ENCODE data around the gene ZSWIM1. TPM values are rescaled to one million over a fixed set of nuclear protein-coding genes. Genes with fewer than 3 reads are reported as not detected.
"Not testable (repeated sequence)": the region's sequence is repeated elsewhere in the genome, so short reads cannot be mapped to it uniquely, and the experiment has no call there.

Gene ZSWIM1
- total and polyA plus RNA-seq, 3 donors from 2014 or later, result 11.4 to 24.5 (median 24.0) TPM

DNA sequence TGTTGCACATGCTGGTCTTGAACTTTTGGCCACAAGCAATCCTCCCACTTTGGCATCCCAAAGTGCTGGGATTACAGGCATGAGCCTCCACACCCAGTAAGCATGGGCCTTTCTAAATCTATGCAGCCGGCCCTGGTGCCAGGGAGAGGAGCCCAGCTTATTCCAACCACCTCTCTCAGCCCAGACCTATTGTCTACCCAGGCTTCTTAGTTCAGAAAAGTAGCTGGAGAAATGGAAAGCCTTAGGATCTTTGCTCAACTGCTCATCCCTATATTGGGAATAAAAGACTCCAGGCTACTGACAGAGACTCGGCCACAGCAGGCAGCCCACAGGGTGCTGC lies 45.7 kb downstream of the ZSWIM1 start:
- H3K27ac ChIP-seq, result peak overlapping the region in 1 of 2 donors; percentile 6
- intact Hi-C loops (cut with DNase I; ENCODE audit: low total_unique reads), result no loop called here
- no peaks in the 10 kb centered on the region for H3K9me3 ChIP-seq
- H3K27me3 ChIP-seq, result no peaks in the 10 kb centered on the region
- no peak for TF ChIP-seq POLR2A (IDR thresholded peaks at IDR 0.05)
- TF ChIP-seq, protein P1, sequence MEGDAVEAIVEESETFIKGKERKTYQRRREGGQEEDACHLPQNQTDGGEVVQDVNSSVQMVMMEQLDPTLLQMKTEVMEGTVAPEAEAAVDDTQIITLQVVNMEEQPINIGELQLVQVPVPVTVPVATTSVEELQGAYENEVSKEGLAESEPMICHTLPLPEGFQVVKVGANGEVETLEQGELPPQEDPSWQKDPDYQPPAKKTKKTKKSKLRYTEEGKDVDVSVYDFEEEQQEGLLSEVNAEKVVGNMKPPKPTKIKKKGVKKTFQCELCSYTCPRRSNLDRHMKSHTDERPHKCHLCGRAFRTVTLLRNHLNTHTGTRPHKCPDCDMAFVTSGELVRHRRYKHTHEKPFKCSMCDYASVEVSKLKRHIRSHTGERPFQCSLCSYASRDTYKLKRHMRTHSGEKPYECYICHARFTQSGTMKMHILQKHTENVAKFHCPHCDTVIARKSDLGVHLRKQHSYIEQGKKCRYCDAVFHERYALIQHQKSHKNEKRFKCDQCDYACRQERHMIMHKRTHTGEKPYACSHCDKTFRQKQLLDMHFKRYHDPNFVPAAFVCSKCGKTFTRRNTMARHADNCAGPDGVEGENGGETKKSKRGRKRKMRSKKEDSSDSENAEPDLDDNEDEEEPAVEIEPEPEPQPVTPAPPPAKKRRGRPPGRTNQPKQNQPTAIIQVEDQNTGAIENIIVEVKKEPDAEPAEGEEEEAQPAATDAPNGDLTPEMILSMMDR (IDR thresholded peaks at IDR 0.05), result no peak
- peaks cover 28% of the 10 kb centered on the region for H3K4me1 ChIP-seq
- no peak overlapping the region for H3K4me3 ChIP-seq
- H3K36me3 ChIP-seq (ENCODE audit: low read depth, missing control alignments), result no peaks in the 10 kb centered on the region
- 75 to 79% methylated on average over 2 of the region's 2 CpGs for WGBS, 2 donors
- DNase-seq, result no peak

DNA sequence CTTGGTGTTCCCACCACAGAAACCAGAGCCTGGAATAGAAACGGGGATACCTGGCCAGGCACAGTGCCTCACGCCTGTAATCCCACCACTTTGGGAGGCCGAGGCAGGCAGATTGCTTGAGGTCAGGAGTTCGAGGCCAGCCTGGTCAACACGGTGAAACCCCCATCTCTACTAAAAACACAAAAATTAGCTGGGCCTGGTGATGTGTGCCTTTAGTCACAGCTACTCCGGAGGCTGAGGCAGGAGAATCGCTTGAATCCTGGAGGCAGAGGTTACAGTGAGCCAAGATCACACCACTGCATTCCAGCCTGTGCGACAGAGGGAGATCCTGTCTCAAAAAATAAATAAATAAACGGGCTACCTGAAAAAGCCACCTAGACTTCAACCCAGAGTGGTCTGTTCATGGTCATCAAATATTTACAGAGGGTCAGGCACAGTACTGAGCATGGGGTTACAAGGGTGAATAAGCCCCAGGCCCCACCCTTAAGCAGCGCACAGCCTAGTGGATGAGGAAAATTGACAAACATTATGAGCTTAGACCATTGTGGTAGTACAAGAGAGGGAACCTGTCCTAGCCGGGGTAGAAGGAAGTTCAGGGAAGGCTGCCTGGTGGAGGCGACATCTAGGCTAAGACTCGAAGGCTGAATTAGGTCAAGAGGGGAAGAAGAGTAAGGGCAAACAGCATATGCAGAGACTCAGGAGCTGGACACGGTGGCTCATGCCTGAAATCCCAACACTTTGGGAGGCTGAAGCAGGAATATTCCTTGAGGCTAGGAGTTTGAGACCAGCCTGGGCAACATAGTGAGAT lies 46.2 kb downstream of the ZSWIM1 start:
- Histone ChIP-seq H3K4me1 (peaks cover 26% of the 10 kb centered on the region), H3K9me3 (no peaks in the 10 kb centered on the region), H3K4me3 (no peak overlapping the region), H3K27me3 (no peaks in the 10 kb centered on the region), H3K36me3 (ENCODE audit: low read depth, missing control alignments) (no peaks in the 10 kb centered on the region), H3K27ac (peak overlapping the region in 1 of 2 donors; percentile 13)
- intact Hi-C loops (cut with DNase I; ENCODE audit: low total_unique reads), result no loop called here
- 75 to 79% methylated on average over 14 of the region's 14 CpGs for WGBS, 2 donors
- TF ChIP-seq, protein P1 (IDR thresholded peaks at IDR 0.05), result no peak
- TF ChIP-seq POLR2A (IDR thresholded peaks at IDR 0.05), result no peak
- DNase-seq, result no peak

DNA sequence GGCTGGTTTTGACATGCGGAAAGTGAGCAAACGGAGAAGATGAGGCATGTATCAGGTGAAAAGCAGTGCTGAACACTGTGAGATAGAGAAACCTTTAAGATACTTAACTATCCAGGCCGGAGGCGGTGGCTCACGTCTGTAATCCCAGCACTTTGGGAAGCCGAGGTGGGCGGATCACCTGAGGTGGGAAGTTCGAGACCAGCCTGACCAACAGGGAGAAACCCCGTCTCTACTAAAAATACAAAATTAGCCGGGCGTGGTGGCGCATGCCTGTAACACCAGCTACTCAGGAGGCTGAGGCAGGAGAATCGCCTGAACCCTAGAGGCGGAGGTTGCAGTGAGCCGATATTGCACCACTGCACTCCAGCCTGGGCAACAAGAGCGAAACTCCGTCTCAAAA lies 50.7 kb downstream of the ZSWIM1 start:
- H3K27me3 ChIP-seq; H3K4me3 ChIP-seq; H3K9me3 ChIP-seq; H3K27ac ChIP-seq; intact Hi-C loops (cut with DNase I; ENCODE audit: low total_unique reads); DNase-seq; H3K36me3 ChIP-seq (ENCODE audit: low read depth, missing control alignments): not testable (repeated sequence)
- 71 to 74% methylated on average over 16 to 17 of the region's 17 CpGs for WGBS, 2 donors
- peaks cover 14% of the 10 kb centered on the region for H3K4me1 ChIP-seq

DNA sequence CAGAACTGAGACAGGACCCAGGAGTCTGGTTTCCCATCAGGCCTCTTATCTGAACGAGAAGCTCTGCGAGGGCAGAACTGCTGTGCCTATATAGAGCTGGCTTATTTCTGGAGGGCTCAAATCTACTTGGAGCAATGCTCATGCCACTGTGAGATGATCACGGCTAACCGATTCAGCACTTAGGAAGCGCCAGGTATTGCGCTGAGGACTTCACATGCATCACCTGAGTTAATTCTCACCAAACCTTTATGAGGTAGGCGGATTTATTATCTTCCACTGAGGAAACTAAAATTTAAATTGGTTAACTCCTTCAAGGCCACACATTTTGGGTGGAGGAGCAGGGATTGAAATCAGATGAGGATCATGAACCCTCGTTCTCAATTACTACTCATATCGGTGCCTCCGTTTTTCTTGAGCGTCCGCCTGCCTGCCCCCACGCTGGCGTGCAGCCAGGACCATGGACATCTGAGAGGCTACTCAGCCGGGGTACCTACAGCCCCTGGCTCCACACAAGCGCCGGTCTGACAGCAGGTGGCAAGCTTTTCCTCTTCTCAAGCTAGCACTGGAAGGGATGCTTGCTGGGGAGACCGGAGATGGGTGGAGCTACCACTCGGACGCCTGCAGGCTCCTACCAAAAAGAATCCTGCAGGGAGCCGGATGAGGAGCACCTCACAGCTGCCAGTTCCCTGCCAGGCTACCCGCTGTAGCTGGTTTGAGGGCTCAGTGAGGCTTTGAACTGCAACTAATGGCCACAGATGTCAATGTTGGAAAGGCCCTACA lies 52.4 kb downstream of the ZSWIM1 start:
- Histone ChIP-seq H3K4me3 (peak overlapping the region; percentile 96 to 99), H3K27ac (peak overlapping the region; percentile 100), H3K36me3 (ENCODE audit: low read depth, missing control alignments) (no peaks in the 10 kb centered on the region), H3K4me1 (peaks cover 14% of the 10 kb centered on the region), H3K27me3 (no peaks in the 10 kb centered on the region), H3K9me3 (no peaks in the 10 kb centered on the region)
- intact Hi-C loops (cut with DNase I; ENCODE audit: low total_unique reads), result no loop called here
- no peak for TF ChIP-seq POLR2A (IDR thresholded peaks at IDR 0.05)
- TF ChIP-seq, protein P1 (IDR thresholded peaks at IDR 0.05), result no peak
- DNase-seq, result peak; percentile 84
- WGBS, 2 donors, result 13 to 14% methylated on average over 20 to 22 of the region's 22 CpGs

DNA sequence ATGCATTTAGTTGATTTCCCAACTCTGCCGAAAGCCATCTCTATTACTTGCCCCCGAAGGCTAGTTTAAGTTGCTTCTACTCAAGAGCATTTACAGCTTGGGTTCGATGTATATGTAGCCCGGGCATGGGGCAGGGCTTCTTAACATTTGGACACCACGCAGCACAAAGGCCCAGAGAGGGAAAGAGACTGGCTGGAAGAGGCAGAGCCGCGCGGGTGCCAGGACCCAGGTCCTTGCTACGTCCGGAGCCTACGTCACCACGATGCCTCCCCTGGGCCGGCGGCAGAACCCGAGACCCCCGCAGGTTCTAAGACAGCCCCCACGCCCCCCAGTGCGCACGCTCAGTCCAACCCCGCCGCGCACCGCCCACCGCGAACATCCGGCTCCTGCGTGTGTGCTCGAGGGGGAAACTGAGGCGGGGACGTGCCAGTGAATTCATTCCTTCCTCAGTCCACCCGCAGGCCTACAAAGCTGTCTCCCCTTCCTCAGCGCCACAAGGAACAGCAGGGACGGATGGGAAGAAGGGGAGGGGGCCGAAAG lies 53.1 kb downstream of the ZSWIM1 start:
- Histone ChIP-seq H3K36me3 (ENCODE audit: low read depth, missing control alignments) (no peaks in the 10 kb centered on the region), H3K9me3 (no peaks in the 10 kb centered on the region), H3K4me3 (peak overlapping the region; percentile 96 to 99), H3K4me1 (peaks cover 14% of the 10 kb centered on the region), H3K27me3 (no peaks in the 10 kb centered on the region), H3K27ac (peak overlapping the region; percentile 100)
- WGBS, 2 donors, result 0% methylated on average over 5 to 34 of the region's 34 CpGs
- peak; percentile 73 for DNase-seq
- TF ChIP-seq POLR2A (IDR thresholded peaks at IDR 0.05), result no peak
- TF ChIP-seq, protein P1 (IDR thresholded peaks at IDR 0.05), result no peak
- intact Hi-C loops (cut with DNase I; ENCODE audit: low total_unique reads), result no loop called here

Measured in testis (tissue), 3 donors.